Measurements from ENCODE around the gene DRAM1. TPM values are rescaled to one million over a fixed set of nuclear protein-coding genes. Genes with fewer than 3 reads are reported as not detected.

DRAM1 gene
- total RNA-seq, 1 donor from 2014 or later, result 2.4 TPM

DNA sequence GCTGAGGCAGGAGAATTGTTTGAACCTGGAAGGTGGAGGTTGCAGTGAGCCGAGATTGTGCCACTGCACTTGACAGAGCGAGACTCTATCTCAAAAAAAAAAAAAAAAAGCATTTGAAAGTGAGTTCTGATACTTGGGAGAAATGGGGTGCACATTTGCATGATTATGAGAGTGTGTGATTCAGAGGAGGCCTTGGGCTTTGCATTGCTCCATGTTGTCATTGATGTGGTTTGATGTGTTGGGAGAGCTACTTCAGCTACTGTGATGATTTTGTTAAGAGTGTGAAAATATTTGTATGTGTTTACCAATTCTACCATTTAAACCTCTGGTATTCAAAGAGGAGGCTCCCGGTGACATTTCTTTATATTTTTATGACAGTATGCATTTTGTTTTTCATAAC, 24.4 kb downstream of the DRAM1 start:
- intact Hi-C loops (cut with micrococcal nuclease), result no loop called here

DNA sequence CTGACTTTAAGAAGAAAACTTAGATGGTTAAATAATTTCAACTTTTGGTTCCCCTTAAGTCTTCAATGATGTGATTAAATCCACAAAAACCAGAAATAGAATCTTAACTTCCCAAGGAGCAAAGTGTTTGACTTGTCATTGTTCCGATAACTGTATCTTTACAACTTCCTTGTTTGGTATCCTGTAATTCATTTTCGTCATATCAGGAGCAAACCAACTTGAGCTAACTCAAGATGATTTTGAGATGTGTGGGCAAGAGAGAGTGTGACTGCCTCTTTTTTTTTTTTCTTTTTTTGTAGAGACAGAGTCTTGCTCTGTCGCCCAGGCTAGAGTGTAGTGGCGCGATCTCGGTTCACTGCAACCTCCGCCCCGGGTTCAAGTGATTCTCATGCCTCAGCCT, 25.3 kb downstream of the DRAM1 start:
- intact Hi-C loops (cut with micrococcal nuclease), result no loop called here

DNA sequence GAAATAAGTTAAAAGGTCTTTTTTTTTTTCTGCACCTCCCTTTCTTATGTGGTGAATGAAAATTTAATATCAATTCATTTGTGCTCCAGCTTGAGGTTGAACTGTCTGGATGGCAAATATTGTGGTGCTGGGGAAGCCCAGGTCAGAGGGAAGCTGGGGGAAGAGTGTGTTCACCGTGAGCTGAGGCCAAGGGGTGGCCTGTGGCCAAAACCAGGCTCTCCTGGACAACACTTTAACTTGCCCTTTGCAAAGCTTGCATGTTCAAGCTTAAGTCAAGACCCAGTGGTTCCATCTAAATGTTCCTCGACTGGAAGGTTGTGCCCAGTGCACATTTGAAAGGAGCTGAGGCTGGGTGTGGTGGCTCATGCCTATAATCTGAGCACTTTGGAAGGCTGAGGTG, 28.8 kb downstream of the DRAM1 start:
- intact Hi-C loops (cut with micrococcal nuclease), result no loop called here

DNA sequence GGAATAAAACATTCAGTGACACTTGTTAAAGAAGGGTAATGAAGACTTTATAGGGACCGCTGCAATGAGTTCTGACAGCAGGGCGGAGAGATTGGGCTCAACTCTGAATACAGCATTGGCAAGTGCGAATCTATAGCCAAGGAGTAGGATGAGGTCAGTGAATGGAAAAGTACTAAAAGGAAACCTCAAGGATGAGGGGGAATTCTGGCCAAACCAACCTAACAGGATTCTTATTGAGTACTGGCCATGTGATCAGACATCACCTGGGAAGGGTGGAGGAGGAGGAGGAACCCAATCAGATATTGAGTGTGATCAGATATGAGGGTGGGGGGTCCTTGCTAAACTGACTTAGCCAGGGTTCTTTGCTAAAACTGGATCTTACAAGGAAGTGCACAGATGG, 31.0 kb downstream of the DRAM1 start:
- intact Hi-C loops (cut with micrococcal nuclease), result no loop called here

DNA sequence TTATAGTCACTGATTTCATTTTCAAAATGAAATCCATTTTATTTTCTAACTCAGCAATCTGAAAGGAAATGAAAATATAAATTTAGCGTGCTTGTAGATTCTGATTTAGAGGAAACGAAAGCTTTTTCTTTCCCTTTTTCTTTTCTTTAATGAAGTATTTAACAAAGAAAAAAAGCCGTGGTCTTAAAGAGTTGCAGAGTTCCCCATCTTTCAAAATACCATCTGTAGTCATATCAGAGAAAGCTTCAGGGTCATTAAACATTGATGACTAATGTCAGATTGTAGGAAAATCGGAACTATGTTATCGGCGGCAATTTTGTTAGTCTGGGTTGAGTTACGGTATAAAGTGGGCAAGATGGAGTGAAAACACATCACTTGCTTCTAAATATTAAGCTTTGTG, 32.3 kb downstream of the DRAM1 start:
- intact Hi-C loops (cut with micrococcal nuclease), result no loop called here

DNA sequence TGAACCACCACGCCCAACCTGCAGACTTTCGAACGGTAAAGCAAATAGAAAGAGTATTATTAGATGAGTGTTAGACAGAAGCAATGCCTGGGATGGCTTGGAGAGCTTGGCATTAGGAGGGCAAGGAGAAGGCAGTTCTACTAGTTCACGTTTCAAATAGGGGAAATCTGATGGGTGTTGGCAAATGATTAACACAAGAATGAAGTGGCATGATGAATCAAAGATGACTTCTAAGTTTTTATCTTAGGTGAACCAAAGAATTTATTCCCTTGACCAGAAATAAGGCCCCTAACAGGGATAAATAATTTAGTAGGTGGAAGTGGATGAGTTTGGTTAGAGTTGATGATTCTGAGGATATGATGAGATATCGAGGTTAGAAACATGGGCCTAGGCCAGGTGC, 38.5 kb downstream of the DRAM1 start:
- intact Hi-C loops (cut with micrococcal nuclease), result loop anchor here (2.0 to 5.0 kb wide), 3 partner anchors 21 to 963 kb away; partner anchors contain the start of gene IGF1

DNA sequence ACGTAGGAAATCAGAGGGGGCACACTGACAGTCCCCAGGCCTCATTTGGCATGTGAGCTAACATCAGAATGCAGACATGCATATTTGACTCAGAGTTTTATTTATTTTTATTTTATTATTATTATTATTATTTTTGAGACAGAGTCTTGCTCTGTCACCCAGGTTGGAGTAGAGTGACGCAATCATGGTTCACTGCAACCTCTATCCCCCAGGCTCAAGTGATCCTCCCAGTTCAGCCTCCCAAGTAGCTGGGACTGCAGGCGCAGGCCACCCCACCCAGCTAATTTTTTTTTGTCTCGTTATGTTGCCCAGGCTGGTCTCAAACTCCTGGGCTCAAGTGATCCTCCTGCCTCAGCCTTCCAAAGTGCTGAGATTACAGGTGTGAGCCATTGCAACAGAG, 41.4 kb downstream of the DRAM1 start:
- intact Hi-C loops (cut with micrococcal nuclease), result loop anchor here (5.0 kb wide), 1 partner anchor 563 kb away; the partner anchor contains the start of gene IGF1

DNA sequence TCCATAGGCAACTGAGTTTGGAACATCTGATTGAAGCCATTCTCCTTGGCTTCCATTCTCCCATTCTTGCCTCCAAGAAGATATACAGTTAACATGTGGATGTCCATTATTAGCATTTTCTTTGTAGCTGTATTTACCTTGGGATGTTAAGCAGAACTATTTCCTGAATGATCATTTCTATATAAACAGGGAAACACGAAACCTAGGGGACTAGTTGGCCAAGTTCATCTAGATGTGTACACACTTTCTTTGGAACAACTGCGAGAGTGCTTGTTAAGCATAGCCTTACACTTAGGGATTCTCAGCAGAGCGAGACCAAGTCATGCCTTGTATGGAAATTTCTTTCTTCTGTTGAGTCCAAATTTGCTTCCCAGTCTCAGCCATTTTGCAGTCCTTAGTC, 42.1 kb downstream of the DRAM1 start:
- intact Hi-C loops (cut with micrococcal nuclease), result loop anchor here (5.0 kb wide), 1 partner anchor 563 kb away; the partner anchor contains the start of gene IGF1

DNA sequence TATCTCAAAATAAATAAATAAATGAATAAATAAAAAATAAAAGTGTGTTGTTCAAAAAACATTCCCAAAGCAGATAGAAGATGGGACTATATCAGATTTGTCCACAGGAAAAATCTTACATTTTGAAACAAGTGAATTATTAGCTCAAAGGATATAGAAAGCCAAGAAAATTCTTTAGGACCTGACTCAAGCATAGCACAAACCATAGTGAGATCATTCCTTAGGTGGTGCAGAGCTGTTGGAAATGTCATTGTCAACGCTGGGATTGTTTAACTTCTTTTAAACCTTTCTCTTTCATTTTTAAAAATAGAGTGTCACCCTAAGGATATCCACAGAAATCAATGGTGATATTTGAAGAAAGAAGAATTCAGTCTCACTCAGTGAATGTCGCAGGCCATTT, 43.5 kb downstream of the DRAM1 start:
- intact Hi-C loops (cut with micrococcal nuclease), result no loop called here

DNA sequence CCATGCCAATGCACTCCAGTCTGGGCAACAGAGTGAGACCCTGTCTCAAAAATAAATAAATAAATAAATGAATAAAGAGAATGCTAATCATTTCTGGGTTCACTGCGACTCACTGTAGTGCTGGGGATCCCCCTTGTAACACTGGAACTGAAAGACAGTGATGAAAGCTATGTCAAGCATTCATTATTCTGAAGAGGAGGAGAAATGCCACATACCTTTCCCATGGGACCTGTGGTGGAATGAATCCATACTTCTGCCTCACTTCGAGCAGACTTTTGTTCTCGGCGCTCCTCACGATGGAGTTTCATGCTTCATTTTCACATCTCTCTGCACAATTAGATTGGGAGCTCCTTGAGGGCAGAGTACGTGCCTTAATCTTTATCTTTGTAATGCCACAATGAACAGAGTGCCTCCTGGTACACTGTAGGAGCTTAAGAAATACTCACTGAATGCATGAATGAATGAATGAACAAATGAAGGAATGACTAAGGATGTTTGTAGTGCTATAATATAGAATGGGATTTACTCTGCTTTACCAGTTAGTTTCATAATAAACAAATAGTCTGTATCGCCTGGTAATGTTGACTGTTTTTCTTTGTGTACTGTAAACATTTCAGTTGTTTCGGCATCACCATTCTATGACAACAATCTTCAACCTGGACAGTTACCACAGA, 45.8 kb downstream of the DRAM1 start:
- intact Hi-C loops (cut with micrococcal nuclease), result no loop called here

DNA sequence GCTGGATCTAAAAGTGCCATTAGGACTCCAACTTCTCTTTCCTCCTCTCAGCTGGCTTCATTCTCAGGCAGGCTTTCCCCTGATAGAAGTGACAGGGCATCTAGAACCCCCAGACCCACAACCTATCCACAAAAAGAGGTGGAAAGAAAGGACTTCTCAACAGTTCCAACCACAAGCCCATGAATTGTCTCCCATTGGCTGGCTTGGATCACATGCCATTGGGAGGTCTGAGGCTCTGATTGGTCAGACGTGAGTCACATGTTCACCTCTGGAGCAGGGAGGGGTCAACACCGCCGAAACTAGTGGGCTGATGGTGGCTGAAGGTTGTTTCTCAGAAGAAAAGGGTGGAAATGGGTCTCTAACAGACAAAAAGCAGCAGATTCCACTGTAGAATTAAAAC, 47.2 kb downstream of the DRAM1 start:
- intact Hi-C loops (cut with micrococcal nuclease), result no loop called here

DNA sequence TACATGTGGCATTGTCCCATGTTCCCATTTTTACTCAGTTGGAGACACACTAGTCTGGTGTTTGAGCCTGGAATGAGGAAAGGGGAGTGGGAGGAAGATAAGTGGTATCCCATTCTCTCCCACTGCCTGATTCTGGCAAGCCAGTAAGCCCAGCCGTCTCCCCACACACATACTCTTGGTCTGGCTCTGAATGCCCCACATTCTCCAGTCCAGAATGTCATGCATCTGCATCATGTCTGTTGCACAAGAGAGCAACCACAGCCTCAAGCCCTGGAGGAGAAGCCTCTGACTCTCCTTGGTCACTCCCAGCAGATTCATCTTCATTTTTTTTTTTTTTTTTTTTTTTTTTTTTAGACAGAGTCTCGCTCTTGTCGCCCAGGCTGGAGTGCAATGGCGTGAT, 48.0 kb downstream of the DRAM1 start:
- intact Hi-C loops (cut with micrococcal nuclease), result no loop called here

DNA sequence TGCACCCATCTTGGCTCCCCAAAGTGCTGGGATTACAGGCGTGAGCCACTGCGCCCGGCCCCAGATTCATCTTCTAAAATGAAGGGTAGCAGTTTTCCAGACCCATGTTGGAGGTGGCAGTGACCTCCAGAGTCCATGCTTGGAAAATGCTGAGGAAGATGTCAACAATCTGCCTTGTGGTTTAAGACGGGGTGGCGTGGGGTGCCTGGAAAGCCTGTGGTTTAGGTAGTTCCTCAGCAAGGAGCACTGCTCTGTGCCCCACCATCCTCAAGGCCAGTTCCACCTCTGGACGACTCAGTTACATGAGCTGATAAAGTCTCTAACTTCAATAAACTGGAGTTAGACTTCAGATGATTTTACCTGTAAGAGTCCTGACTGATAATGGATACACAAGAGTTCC, 48.6 kb downstream of the DRAM1 start:
- intact Hi-C loops (cut with micrococcal nuclease), result no loop called here

DNA sequence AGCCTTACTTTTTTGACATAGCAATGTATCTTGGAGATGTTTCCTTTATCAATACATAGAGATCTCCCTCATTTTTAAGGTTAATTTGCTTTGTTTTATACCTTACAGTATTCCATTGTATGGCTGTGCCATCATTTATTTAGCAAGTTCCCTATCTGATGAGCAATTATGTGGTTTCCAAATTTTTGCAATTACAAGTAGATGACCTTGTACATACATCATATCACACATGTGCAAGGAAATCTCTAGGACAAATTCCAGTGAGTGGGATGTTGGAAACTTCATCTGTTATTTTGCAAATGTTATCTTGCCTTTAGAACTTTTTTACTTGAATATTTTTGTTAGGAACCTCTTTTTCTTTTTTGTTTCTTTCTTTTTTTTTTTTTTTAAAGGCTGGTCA, 49.7 kb downstream of the DRAM1 start:
- intact Hi-C loops (cut with micrococcal nuclease), result no loop called here

DNA sequence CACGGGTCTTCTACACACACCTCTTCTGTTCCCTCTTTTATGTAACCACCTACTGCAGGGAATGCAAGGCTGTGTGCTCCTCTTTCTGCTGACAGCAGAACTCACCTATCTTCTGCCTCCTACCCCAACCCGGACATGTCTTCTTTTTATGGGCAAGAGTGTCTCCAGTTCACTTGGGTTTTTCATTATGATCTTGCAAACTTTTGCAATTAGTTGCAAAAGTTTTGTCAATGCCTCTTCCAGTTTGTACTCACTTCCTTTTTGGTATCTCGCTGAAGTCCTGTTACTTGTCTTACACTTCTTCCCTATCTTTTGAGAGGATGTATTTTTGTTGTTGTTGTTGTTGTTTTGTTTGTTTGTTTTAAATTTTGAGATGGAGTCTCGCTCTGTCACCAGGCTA, 50.6 kb downstream of the DRAM1 start:
- intact Hi-C loops (cut with micrococcal nuclease), result no loop called here

DNA sequence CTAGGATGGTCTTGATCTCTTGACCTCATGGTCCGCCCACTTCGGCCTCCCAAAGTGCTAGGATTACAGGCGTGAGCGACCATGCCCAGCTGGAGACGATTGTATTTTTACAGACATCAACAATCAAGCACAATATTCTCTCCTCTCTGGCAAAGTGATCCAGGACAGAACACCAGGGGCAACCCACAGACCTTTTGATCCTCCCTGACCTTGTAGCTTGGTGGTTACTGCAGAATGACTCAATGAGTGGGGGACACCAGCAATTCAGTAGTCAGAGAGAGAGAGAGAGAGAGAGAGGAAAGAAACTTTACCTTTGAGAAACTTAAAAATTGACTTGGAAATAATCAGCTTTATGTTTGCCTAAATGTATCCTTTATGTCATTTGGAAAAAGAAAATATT, 51.2 kb downstream of the DRAM1 start:
- intact Hi-C loops (cut with micrococcal nuclease), result no loop called here

DNA sequence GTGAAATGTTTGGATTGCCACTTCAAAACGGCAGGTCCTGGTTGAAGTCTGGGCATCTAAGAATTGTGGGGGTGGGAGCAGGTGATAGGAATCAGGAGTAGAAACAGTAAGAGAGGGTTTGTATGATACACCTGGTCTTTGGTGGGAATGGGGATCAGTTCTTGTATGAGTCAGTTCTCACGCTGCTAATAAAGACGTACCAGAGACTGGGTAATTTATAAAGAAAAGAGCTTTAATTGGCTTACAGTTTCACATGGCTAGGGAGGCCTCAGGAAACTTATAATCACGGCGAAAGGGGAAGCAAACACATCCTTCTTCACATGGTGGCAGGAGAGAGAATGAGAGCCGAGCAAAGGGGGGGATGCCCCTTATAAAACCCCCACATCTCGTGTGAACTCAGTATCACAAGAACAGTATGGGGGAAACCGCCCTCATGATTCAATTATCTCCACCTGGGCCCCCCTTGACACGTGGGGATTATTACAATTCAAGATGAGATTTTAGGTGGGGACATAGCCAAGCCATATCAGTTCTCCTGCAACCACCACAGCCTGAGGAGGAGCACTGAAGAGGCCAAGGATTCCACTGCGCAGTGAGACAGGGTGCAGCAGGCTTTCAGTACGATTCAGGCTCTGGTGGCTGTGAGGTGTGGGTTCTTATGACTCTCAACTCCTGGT, 52.1 kb downstream of the DRAM1 start:
- intact Hi-C loops (cut with micrococcal nuclease), result no loop called here

DNA sequence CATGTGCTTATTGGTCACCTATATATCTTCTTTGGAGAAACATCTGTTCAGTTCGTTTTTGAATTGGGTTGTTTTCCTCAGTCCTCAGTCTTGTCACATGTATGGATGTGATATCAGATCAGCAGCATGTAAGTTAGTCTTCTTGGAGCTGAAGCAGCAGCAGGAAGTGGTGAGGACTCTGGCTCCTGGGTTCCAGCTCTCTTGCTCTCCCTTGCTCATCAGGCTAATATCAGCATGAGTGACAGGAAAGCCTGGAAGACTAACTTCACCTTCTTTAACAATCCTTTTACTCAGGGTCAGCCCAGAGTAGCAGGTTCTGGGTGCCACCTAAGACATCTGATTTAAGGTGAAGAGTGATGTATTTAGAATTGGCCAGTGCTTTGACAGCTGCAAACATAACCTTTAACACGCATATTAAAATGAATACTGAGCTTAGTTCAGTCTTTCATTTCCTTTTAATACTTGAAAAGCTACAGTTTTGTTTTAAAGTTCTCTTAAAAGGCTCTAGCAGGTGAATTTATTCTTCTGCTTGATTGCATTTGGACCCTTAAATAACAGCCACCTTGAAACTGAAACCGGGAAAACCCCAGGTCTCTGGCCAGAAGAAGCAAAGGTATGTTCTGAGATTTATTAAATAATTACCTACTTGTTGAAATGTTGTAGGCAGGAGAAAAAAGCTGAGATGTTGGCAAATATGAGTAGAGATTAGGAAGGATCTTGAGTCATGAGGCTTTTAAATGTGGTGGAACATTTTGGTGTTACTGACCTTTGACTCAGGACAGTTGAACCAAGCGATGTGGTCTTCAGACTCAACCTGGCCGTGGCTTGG, 54.3 kb downstream of the DRAM1 start:
- intact Hi-C loops (cut with micrococcal nuclease), result no loop called here

DNA sequence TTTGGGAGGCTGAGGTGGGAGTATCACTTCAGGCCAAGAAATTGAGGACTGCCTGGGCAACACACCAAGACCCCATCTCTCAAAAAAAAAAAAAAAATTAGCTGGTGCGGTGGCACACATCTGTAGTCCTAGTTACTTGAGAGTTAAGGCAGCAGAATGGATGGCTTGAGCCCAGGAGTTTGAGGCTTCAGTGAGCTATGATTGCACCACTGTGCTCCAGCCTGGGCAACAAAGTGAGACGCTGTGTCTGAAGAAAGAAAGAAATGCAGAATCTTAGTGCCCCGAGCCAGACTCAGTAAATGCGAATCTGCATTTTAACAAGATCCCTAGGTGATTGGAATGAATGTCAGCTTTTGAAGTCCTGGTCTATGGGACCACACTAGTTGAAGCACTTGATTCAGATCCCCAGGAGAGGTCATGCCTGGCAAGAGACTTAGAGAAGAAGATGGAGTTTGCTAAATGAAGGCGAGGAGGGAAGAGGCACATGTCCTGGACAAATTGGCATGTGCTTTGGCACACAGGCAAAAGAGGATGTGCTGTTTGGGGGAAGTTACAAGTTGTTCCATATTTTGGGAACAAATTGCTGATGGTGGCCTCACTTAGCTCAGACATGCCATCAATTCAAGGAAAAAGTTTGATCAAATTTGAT, 56.6 kb downstream of the DRAM1 start:
- intact Hi-C loops (cut with micrococcal nuclease), result no loop called here

DNA sequence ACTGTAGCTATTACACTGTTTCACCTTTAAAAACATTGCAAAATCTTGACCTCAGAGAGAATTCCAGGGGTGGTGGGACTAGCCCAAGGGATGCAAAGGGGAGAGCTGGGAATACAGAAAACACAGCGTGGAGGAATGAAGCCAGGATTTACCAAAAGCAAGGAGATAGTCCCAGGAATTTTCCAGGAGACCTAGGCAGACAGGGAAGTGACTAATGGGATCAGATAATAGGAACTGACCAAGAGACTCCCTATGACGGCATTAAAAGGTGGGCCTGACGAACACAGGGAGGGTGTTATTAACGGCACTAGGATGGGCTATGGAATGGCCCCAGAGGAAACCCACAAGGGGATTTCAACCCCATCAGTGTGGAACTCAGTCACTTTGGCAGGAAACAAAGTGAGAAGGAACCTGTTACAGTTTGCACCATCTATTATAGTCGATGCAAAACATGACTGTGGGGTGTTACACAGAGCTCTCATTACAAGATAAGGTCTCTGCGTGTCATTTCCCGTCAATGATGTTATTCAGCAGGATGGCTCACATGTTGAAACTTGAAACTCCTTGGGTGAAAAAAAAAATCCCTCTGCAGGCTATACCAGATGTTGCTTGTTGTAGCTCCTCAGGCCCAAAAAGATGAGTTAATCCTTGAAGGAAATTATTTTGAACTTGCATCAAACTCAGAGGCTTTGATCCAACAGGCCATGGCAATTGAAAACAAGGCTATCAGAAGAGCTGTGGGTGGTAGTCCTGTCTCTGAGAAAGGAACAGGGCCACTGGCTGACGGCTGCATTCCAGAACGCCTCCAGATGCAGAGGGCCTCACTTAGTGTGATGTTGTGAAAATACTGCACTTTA, 58.7 kb downstream of the DRAM1 start:
- intact Hi-C loops (cut with micrococcal nuclease), result loop anchor here (2.0 kb wide), 2 partner anchors 19 to 123 kb away; no protein-coding TSS in a partner anchor

DNA sequence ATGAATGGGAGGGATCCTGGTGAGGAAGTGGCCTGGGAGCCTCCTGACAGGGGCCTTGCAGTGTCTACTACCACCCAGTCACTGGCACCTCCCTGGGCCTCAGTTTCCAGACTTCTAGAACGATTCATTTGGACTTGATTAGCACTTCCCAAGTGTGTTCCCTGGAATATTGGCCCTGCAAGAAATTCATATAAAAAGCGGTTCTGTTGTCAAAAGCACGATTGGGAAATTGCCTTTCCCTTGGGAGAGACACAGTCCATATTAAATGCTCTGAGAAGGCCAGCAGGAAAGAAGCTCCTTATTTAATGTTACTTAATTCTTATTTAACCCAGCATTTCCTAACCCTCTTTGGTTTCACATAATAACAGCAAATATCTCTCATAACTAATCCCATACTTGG, 61.9 kb downstream of the DRAM1 start:
- intact Hi-C loops (cut with micrococcal nuclease), result loop anchor here (1.0 to 2.0 kb wide), 5 partner anchors 123 to 763 kb away; partner anchors contain the start of genes NUP37 and PARPBP

Data from T-helper 2 cell treated with Interferon-gamma antibody and Interleukin-4, amounts not matched to agents 100 ng/mL and 5 ng/mL, for 36 hours (primary cell).